ENCODE results near the gene MAPK8IP2. TPM values are rescaled to one million over a fixed set of nuclear protein-coding genes. Genes with fewer than 3 reads are reported as not detected.
A peak's percentile ranks its signal among the peaks of the same experiment; 100 is the strongest.
"Not testable (repeated sequence)": the region's sequence is repeated elsewhere in the genome, so short reads cannot be mapped to it uniquely, and the experiment has no call there.

Gene MAPK8IP2
- total RNA-seq, 1 donor = 0.36 TPM

- no peaks in the 10 kb centered on the region for H3K79me2 ChIP-seq (ENCODE audit: insufficient read depth, low read length)
- no peak overlapping the region for H3K27ac ChIP-seq (ENCODE audit: low read depth, low read length)
- H3K36me3 ChIP-seq (ENCODE audit: insufficient read depth, low read length) = no peaks in the 10 kb centered on the region
- no peak overlapping the region for H2AFZ ChIP-seq (ENCODE audit: low read length)
- no peak overlapping the region for H3K4me3 ChIP-seq (ENCODE audit: insufficient read depth, low read length)
- H4K20me1 ChIP-seq (ENCODE audit: insufficient read depth, low read length) = no peaks in the 10 kb centered on the region
- DNase-seq (ENCODE audit: insufficient read length, low spot score, missing footprints) = peak; percentile 66
- no peak overlapping the region for H3K4me2 ChIP-seq (ENCODE audit: insufficient read depth, low read length)
- H3K9me3 ChIP-seq (ENCODE audit: low read depth, low read length) = no peaks in the 10 kb centered on the region
- TF ChIP-seq CTCF (IDR thresholded peaks at IDR 0.05; ENCODE audit: extremely low read depth, low read depth, low read length) = no peak
- H3K27me3 ChIP-seq (ENCODE audit: insufficient read depth, low read length) = peaks cover 15% of the 10 kb centered on the region
- H3K4me1 ChIP-seq (ENCODE audit: insufficient read depth, low read length) = no peaks in the 10 kb centered on the region
Observed at GRCh38 chr22:50607659-50608020, 7.0 kb downstream of the MAPK8IP2 start.

GRCh38 chr22:50608058-50608840 is 7.7 kb downstream of the MAPK8IP2 start:
- not testable (repeated sequence) for H3K4me2 ChIP-seq (ENCODE audit: insufficient read depth, low read length); H3K27me3 ChIP-seq (ENCODE audit: insufficient read depth, low read length); H3K27ac ChIP-seq (ENCODE audit: low read depth, low read length); H3K79me2 ChIP-seq (ENCODE audit: insufficient read depth, low read length); H3K9me3 ChIP-seq (ENCODE audit: low read depth, low read length); H4K20me1 ChIP-seq (ENCODE audit: insufficient read depth, low read length); H3K4me1 ChIP-seq (ENCODE audit: insufficient read depth, low read length); H2AFZ ChIP-seq (ENCODE audit: low read length); H3K4me3 ChIP-seq (ENCODE audit: insufficient read depth, low read length); H3K36me3 ChIP-seq (ENCODE audit: insufficient read depth, low read length)
- peak; percentile 65 for DNase-seq (ENCODE audit: insufficient read length, low spot score, missing footprints)

GRCh38 chr22:50608996-50609395 is 8.4 kb downstream of the MAPK8IP2 start:
- no peak for TF ChIP-seq CTCF (IDR thresholded peaks at IDR 0.05; ENCODE audit: extremely low read depth, low read depth, low read length)
- H3K36me3 ChIP-seq (ENCODE audit: insufficient read depth, low read length) = no peaks in the 10 kb centered on the region
- H3K27me3 ChIP-seq (ENCODE audit: insufficient read depth, low read length) = peaks cover 7% of the 10 kb centered on the region
- no peaks in the 10 kb centered on the region for H4K20me1 ChIP-seq (ENCODE audit: insufficient read depth, low read length)
- no peaks in the 10 kb centered on the region for H3K9me3 ChIP-seq (ENCODE audit: low read depth, low read length)
- no peak overlapping the region for H2AFZ ChIP-seq (ENCODE audit: low read length)
- H3K4me2 ChIP-seq (ENCODE audit: insufficient read depth, low read length) = no peak overlapping the region
- H3K4me1 ChIP-seq (ENCODE audit: insufficient read depth, low read length) = no peaks in the 10 kb centered on the region
- no peak overlapping the region for H3K4me3 ChIP-seq (ENCODE audit: insufficient read depth, low read length)
- no peak overlapping the region for H3K27ac ChIP-seq (ENCODE audit: low read depth, low read length)
- H3K79me2 ChIP-seq (ENCODE audit: insufficient read depth, low read length) = no peaks in the 10 kb centered on the region
- peak; percentile 78 for DNase-seq (ENCODE audit: insufficient read length, low spot score, missing footprints)

- no peak for TF ChIP-seq CTCF (IDR thresholded peaks at IDR 0.05; ENCODE audit: extremely low read depth, low read depth, low read length)
- Histone ChIP-seq H3K36me3 (ENCODE audit: insufficient read depth, low read length) (no peaks in the 10 kb centered on the region), H3K27ac (ENCODE audit: low read depth, low read length) (no peak overlapping the region), H2AFZ (ENCODE audit: low read length) (no peak overlapping the region), H3K4me1 (ENCODE audit: insufficient read depth, low read length) (no peaks in the 10 kb centered on the region), H4K20me1 (ENCODE audit: insufficient read depth, low read length) (no peaks in the 10 kb centered on the region), H3K4me2 (ENCODE audit: insufficient read depth, low read length) (no peak overlapping the region), H3K4me3 (ENCODE audit: insufficient read depth, low read length) (no peak overlapping the region), H3K79me2 (ENCODE audit: insufficient read depth, low read length) (no peaks in the 10 kb centered on the region), H3K9me3 (ENCODE audit: low read depth, low read length) (no peaks in the 10 kb centered on the region), H3K27me3 (ENCODE audit: insufficient read depth, low read length) (peaks cover 7% of the 10 kb centered on the region)
- DNase-seq (ENCODE audit: insufficient read length, low spot score, missing footprints) = no peak
Observed at GRCh38 chr22:50609599-50609998, 9.0 kb downstream of the MAPK8IP2 start.
